GM21360 (cell line): ENCODE results near the gene HHIPL2.

ENCODE experiments used
- ATAC-seq: cut with Tn5 transposase; IDR thresholded peaks from one replicate; pipeline ENCODE4 v1.9.1; 2021; ENCODE audit warnings: mild to moderate bottlenecking, moderate library complexity; ENCODE audit not compliant: unreplicated experiment

HHIPL2 gene

GRCh38 chr1:222547944-222548671 lies at the start of gene HHIPL2:
Gene HHIPL2, minus strand, starts transcription at chr1:222548104. Its CDS starts 60 bp downstream, at chr1:222548044.
- no peak for ATAC-seq

DNA sequence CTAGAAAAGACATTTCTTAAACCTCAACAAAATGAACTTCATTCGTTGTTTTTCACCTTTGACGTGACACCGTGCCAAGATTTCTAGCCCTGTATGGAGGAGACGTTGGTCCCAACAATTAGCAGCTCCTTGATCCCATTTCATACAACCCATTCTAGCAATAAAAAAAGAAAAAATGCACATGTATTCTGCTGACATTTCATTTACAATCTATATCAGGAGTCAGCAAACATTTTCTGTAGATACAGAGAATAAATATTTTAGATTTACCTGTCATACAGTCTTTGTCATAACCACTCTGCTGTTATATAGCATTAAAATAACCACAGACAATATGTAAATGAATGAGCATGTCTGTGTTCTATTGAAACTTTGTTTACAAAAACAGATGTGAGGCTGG lies 48.8 kb upstream of the HHIPL2 start:
- ATAC-seq: no peak

DNA sequence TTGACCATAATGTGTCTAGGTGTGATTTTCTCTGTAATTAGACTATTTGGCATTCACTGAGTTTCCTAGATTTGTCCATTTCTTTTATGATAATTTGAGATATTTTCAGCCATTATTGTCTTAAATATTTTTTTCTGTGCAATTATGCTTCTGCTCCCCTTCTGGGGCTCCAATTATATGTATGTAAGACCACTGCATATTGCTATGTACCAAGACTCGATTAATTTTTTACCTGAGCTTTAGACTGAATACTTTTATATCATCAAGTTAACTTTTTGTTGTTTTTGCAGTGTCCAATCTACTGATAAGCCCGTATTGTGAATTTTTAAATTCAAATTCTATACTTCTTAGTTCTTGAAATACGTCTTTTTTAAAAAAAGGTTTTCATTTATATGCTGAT lies 46.9 kb upstream of the HHIPL2 start:
- no peak for ATAC-seq

- no peak for ATAC-seq
Observed at GRCh38 chr1:222592171-222592570, 44.3 kb upstream of the HHIPL2 start.

GRCh38 chr1:222589462-222590302 lies 41.8 kb upstream of the HHIPL2 start, which contains the start of gene TAF1A:
Gene TAF1A, minus strand, starts transcription at chr1:222589933.
- peak; percentile 99 for ATAC-seq

DNA sequence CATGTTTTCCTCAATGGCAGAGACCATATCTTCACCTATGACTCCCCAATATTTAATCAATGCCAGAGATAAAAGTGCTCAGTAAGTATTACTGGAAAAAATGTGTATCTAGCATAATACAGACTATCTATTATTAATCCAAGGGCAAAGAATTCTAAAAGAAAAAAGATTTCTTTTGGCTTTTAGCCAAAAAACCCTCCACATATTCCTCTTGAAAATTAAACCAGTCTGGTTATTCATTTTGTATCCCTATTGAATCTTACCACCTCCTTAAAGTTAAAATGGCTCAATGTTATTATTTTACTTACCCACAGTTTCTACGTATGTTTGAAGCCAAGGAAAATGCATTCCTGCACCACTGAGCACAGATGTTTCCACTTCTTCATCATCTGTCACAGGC lies 40.2 kb upstream of the HHIPL2 start:
- ATAC-seq: no peak

DNA sequence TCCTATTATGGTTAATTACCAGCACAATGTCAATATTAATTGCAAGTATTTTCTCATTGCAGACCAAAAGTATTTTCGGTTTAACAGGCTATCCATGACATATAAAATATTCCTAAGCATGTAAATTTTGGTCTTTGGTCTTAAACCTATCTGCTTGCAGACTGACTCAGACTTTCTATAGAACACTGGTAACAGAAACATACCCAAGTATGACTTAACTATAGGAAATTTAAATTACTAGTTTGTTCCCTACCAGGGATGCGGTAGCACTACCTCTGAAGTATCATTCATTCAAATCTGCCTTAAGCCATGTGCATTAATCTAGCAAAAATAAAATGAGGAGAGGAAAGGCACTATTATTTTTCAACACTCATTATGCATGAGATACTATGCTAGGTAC lies 38.9 kb upstream of the HHIPL2 start:
- no peak for ATAC-seq

GRCh38 chr1:222583079-222583478 lies 35.2 kb upstream of the HHIPL2 start:
- peak; percentile 81 for ATAC-seq

GRCh38 chr1:222582099-222582774 lies 34.3 kb upstream of the HHIPL2 start:
- peak; percentile 40 for ATAC-seq

GRCh38 chr1:222579316-222579715 lies 31.4 kb upstream of the HHIPL2 start:
- ATAC-seq: no peak

- ATAC-seq: no peak
Observed at GRCh38 chr1:222570837-222571236, 22.9 kb upstream of the HHIPL2 start.

- ATAC-seq: no peak
Observed at GRCh38 chr1:222561656-222562055, 13.8 kb upstream of the HHIPL2 start.

DNA sequence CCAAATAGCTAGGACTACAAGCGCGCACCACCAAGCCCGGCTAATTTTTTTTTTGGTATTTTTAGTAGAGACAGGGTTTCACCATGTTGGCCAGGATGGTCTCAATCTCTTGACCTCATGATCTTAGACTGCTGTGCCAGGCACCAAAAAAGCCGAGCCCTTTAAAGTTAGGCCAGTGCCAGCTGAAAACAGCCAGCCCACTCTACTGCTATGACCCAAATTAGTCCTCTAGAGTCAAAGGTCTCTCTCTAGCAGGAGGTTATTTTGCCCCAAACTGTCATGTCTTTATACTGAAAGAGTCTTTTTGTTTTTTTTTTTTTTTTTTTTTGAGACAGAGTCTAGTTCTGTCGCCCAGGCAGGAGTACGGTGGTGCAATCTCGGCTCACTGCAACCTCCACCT lies 9.7 kb upstream of the HHIPL2 start:
- no peak for ATAC-seq

- ATAC-seq: no peak
Observed at GRCh38 chr1:222557148-222557547, 9.2 kb upstream of the HHIPL2 start.

GRCh38 chr1:222555992-222556615 lies 8.2 kb upstream of the HHIPL2 start:
- no peak for ATAC-seq

- ATAC-seq: no peak
Observed at GRCh38 chr1:222554177-222554576, 6.3 kb upstream of the HHIPL2 start.

- no peak for ATAC-seq
Observed at GRCh38 chr1:222552882-222553281, 5.0 kb upstream of the HHIPL2 start.

DNA sequence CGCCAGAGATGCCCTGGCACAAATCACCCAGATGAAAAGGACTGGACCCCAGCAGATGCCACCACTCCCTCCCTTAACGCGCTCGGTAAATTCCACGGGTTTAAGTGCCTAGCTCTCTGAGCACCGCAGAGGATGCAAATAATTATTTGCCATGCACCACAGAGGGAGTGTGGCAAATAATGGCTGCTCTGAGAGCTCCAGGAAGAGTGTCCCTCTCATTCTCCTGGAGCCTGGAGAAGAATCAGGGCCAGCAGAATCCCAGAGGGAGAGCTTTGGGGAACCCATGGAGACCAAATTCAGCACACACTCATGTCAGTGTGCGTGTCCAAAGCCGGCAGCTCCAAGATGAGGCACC lies 667 bp downstream of the HHIPL2 start:
- no peak for ATAC-seq

GRCh38 chr1:222546548-222547259 lies 1.2 kb downstream of the HHIPL2 start:
- ATAC-seq: no peak

DNA sequence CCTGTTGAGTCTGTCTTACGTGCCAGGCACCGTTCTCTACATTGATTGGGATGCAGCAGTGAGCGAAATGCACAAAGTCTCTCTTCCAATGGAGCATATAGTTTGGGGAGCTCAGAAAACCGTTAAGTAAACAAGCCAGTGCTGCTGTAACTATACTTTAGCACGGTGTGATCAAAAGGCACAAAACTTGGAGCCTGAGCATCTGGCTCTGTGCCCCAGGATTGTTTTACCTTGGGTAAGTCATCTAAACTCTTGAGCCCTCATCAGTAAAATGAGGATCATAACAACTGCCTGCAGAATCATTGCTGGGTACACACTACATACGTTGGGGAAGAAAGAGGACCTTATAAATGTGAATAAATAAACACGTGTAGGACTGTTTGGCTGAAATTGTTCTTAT lies 1.8 kb downstream of the HHIPL2 start:
- no peak for ATAC-seq

DNA sequence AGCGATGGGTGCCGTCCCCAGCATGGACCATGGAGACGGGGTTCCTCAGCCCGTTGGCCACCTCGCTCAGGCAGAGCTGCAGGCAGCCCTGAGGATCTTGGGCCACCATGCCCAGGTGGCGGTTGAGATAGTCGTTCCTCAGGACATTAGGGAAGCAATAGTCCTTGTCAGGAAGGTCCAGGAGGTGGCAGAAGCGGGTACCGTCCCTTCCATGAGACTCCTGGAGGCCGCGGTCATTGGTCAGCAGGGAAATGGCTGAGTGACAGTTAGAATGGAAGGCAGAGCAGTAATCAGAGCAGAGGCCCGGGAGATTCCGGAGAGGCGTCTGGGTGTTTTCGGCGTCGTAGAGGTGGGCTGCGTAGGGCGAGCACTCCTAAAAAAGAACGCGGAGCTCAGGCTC lies 4.1 kb downstream of the HHIPL2 start:
- ATAC-seq: no peak
